ENCODE data around the gene SLC5A9.

- TF ChIP-seq ZNF776 (CRISPR knock-in tag; IDR thresholded peaks at IDR 0.05) (no peak), TCF12 (IDR thresholded peaks at IDR 0.05) (no peak), TCF12 (CRISPR knock-in tag; IDR thresholded peaks at IDR 0.05) (no peak), ZBTB33 (CRISPR knock-in tag; IDR thresholded peaks at IDR 0.05) (no peak), HDAC2 (CRISPR knock-in tag; IDR thresholded peaks at IDR 0.05) (no peak), ZXDC (CRISPR knock-in tag; IDR thresholded peaks at IDR 0.05) (no peak), HNRNPH1 (optimal IDR thresholded peaks at IDR 0.05; ENCODE audit: low read depth, low read length) (no peak), BRD4 (CRISPR knock-in tag; IDR thresholded peaks at IDR 0.05) (no peak), PBX2 (CRISPR knock-in tag; IDR thresholded peaks at IDR 0.05) (no peak), HINFP (CRISPR knock-in tag; IDR thresholded peaks at IDR 0.05; ENCODE audit: low read depth) (no peak), IRF1 (CRISPR knock-in tag; IDR thresholded peaks at IDR 0.05; ENCODE audit: low read depth) (no peak)
These were observed 4.9 kb downstream of the SLC5A9 start for GRCh38 chr1:48227165-48228013.
